NB4 (cell line): ENCODE data around the gene MYO18A.

Experiments used
- CTCF ChIP-seq: IDR thresholded peaks from one replicate; pipeline ENCODE4 v1.5.1; 2012; ENCODE audit warnings: low read depth, low read length
- MYC ChIP-seq: IDR thresholded peaks from 2 replicates; pipeline ENCODE4 v1.6.1; 2011; ENCODE audit warnings: low read depth, low read length
- POLR2A ChIP-seq: IDR thresholded peaks from 2 replicates; pipeline ENCODE4 v1.6.1; 2011; ENCODE audit warnings: mild to moderate bottlenecking; ENCODE audit not compliant: insufficient read length; ENCODE audit errors: extremely low read depth
- TF ChIP-seq, protein P1 (sequence below): IDR thresholded peaks from 2 replicates; pipeline ENCODE4 v1.6.1; 2011; ENCODE audit warnings: low read depth, low read length

GRCh38 chr17:29109477-29110371 lies 70.5 kb downstream of the MYO18A start:
- TF ChIP-seq, protein P1, sequence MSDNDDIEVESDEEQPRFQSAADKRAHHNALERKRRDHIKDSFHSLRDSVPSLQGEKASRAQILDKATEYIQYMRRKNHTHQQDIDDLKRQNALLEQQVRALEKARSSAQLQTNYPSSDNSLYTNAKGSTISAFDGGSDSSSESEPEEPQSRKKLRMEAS: no peak
- TF ChIP-seq POLR2A (no peak), MYC (no peak), CTCF (no peak)
